Activated CD4-positive, alpha-beta memory T cell treated with anti-CD3 and anti-CD28 coated beads for 36 hours (primary cell): Measurements from ENCODE around the gene MVB12B. TPM values are rescaled to one million over a fixed set of nuclear protein-coding genes. Genes with fewer than 3 reads are reported as not detected.

Source experiments
- CTCF ChIA-PET: fragments of 350-600 bp; sonication (Branson Sonifier 250); formaldehyde crosslinking; loops from one replicate; lab custom pipeline; 2021; ENCODE audit warnings: antibody characterized with exemption, inconsistent platforms; lab: Charles Lee
- POLR2A ChIA-PET: fragments of 350-600 bp; sonication (Branson Sonifier 250); formaldehyde crosslinking; loops from one replicate; lab custom pipeline; 2021; ENCODE audit warnings: antibody characterized with exemption; lab: Charles Lee
- DNase-seq: peaks from one replicate; pipeline ENCODE4 v3.0.0-alpha.2; 2020
- H3K27ac Mint-ChIP-seq: one replicate; pipeline ENCODE4 v1.8.0; 2021; ENCODE audit warnings: mixed read lengths
- H3K27me3 Mint-ChIP-seq: one replicate; pipeline ENCODE4 v1.8.0; 2021; ENCODE audit warnings: mixed read lengths
- H3K36me3 Mint-ChIP-seq: one replicate; pipeline ENCODE4 v1.8.0; 2021; ENCODE audit warnings: mixed read lengths
- H3K4me1 Mint-ChIP-seq: one replicate; pipeline ENCODE4 v1.8.0; 2021; ENCODE audit warnings: low read depth, mixed read lengths
- H3K4me3 Mint-ChIP-seq: one replicate; pipeline ENCODE4 v1.8.0; 2021; ENCODE audit warnings: mild to moderate bottlenecking, mixed read lengths
- H3K9me3 Mint-ChIP-seq: one replicate; pipeline ENCODE4 v1.8.0; 2021; ENCODE audit warnings: mixed read lengths
- intact Hi-C: fragments of 100-400 bp; cut with micrococcal nuclease; formaldehyde crosslinking; loops from one replicate; pipeline ENCODE4 v1.15.1; 2023
- total RNA-seq, 2 experiments: library from RNA; stranded (reverse); gene quantifications; one replicate each; pipeline ENCODE4 v1.2.3, GENCODE V29; 2021

MVB12B gene
- total RNA-seq, 2 experiments from 2014 or later, result 1.1 to 1.4 TPM

- Mint-ChIP-seq H3K36me3 (no peaks in the 10 kb centered on the region), H3K4me3 (no peak overlapping the region), H3K27ac (no peak overlapping the region), H3K27me3 (peaks cover 15% of the 10 kb centered on the region), H3K4me1 (peaks cover 2% of the 10 kb centered on the region), H3K9me3 (no peaks in the 10 kb centered on the region)
- no peak for DNase-seq
- ChIA-PET POLR2A (no interaction called here), CTCF (interaction anchor here (1.1 to 12.5 kb wide), 3 partner anchors 15 to 52 kb away, joined by 4 to 111 read pairs (median 6); no protein-coding TSS in a partner anchor)
- intact Hi-C loops, result no loop called here
These were observed 179.2 kb downstream of the MVB12B start for GRCh38 chr9:126505697-126506346.

GRCh38 chr9:126506361-126507317 is 180.0 kb downstream of the MVB12B start:
- H3K27me3 Mint-ChIP-seq, result peaks cover 18% of the 10 kb centered on the region
- intact Hi-C loops, result no loop called here
- H3K9me3 Mint-ChIP-seq, result no peaks in the 10 kb centered on the region
- H3K27ac Mint-ChIP-seq, result no peak overlapping the region
- H3K4me3 Mint-ChIP-seq, result no peak overlapping the region
- CTCF ChIA-PET, result interaction anchor here (2.1 to 12.5 kb wide), 2 partner anchors 16 to 49 kb away, joined by 9 to 111 read pairs; no protein-coding TSS in a partner anchor
- POLR2A ChIA-PET, result no interaction called here
- no peak for DNase-seq
- no peaks in the 10 kb centered on the region for H3K36me3 Mint-ChIP-seq
- no peaks in the 10 kb centered on the region for H3K4me1 Mint-ChIP-seq

GRCh38 chr9:126507318-126508109 is 180.9 kb downstream of the MVB12B start:
- H3K9me3 Mint-ChIP-seq, result no peaks in the 10 kb centered on the region
- no peak for DNase-seq
- ChIA-PET CTCF (interaction anchor here (1.1 to 12.5 kb wide), 3 partner anchors 9 to 48 kb away, joined by 5 to 111 read pairs (median 9); no protein-coding TSS in a partner anchor), POLR2A (interaction anchor here (0.6 kb wide), 1 partner anchor 26 kb away, joined by 3 read pairs; no protein-coding TSS in a partner anchor)
- H3K36me3 Mint-ChIP-seq, result no peaks in the 10 kb centered on the region
- no peaks in the 10 kb centered on the region for H3K4me1 Mint-ChIP-seq
- no peak overlapping the region for H3K4me3 Mint-ChIP-seq
- H3K27me3 Mint-ChIP-seq, result peaks cover 23% of the 10 kb centered on the region
- intact Hi-C loops, result no loop called here
- no peak overlapping the region for H3K27ac Mint-ChIP-seq

GRCh38 chr9:126508171-126508591 is 181.6 kb downstream of the MVB12B start:
- ChIA-PET CTCF (interaction anchor here (1.1 to 12.5 kb wide), 3 partner anchors 9 to 48 kb away, joined by 5 to 111 read pairs (median 9); no protein-coding TSS in a partner anchor), POLR2A (interaction anchor here (0.6 kb wide), 1 partner anchor 25 kb away, joined by 3 read pairs; no protein-coding TSS in a partner anchor)
- H3K4me3 Mint-ChIP-seq, result no peak overlapping the region
- H3K36me3 Mint-ChIP-seq, result no peaks in the 10 kb centered on the region
- no peak for DNase-seq
- no peaks in the 10 kb centered on the region for H3K4me1 Mint-ChIP-seq
- intact Hi-C loops, result no loop called here
- no peak overlapping the region for H3K27ac Mint-ChIP-seq
- H3K9me3 Mint-ChIP-seq, result no peaks in the 10 kb centered on the region
- peaks cover 25% of the 10 kb centered on the region for H3K27me3 Mint-ChIP-seq

GRCh38 chr9:126508928-126509327 is 182.3 kb downstream of the MVB12B start:
- Mint-ChIP-seq H3K27me3 (peaks cover 32% of the 10 kb centered on the region), H3K27ac (no peak overlapping the region)

GRCh38 chr9:126509718-126510117 is 183.1 kb downstream of the MVB12B start:
- Mint-ChIP-seq H3K36me3 (no peaks in the 10 kb centered on the region), H3K4me3 (no peak overlapping the region), H3K4me1 (no peaks in the 10 kb centered on the region), H3K27me3 (peaks cover 33% of the 10 kb centered on the region), H3K27ac (no peak overlapping the region), H3K9me3 (no peaks in the 10 kb centered on the region)
- ChIA-PET CTCF (interaction anchor here (1.3 to 12.5 kb wide), 4 partner anchors 9 to 113 kb away, joined by 3 to 111 read pairs (median 16); no protein-coding TSS in a partner anchor), POLR2A (no interaction called here)
- DNase-seq, result no peak
- intact Hi-C loops, result loop anchor here (10.0 kb wide), 2 partner anchors 495 to 985 kb away; no protein-coding TSS in a partner anchor

More at GRCh38 chr9:126508928-126509327, 182.3 kb downstream of the MVB12B start:
- Mint-ChIP-seq H3K4me1 (no peaks in the 10 kb centered on the region), H3K36me3 (no peaks in the 10 kb centered on the region), H3K9me3 (no peaks in the 10 kb centered on the region), H3K4me3 (no peak overlapping the region)
- CTCF ChIA-PET, result interaction anchor here (1.1 to 12.5 kb wide), 2 partner anchors 10 to 47 kb away, joined by 5 to 111 read pairs; no protein-coding TSS in a partner anchor
- no peak for DNase-seq
- intact Hi-C loops, result no loop called here
- POLR2A ChIA-PET, result no interaction called here

GRCh38 chr9:126510564-126510963 is 183.9 kb downstream of the MVB12B start:
- Mint-ChIP-seq H3K36me3 (no peaks in the 10 kb centered on the region), H3K27ac (no peak overlapping the region), H3K9me3 (no peaks in the 10 kb centered on the region), H3K27me3 (peaks cover 41% of the 10 kb centered on the region), H3K4me1 (peaks cover 1% of the 10 kb centered on the region), H3K4me3 (no peak overlapping the region)
- ChIA-PET CTCF (interaction anchor here (0.9 to 12.5 kb wide), 6 partner anchors 9 to 114 kb away, joined by 3 to 111 read pairs (median 5); no protein-coding TSS in a partner anchor), POLR2A (interaction anchor here (0.9 kb wide), 1 partner anchor 44 kb away, joined by 3 read pairs; no protein-coding TSS in a partner anchor)
- no peak for DNase-seq
- intact Hi-C loops, result loop anchor here (10.0 kb wide), 2 partner anchors 494 to 986 kb away; no protein-coding TSS in a partner anchor

GRCh38 chr9:126511411-126511810 is 184.8 kb downstream of the MVB12B start:
- no peak overlapping the region for H3K4me3 Mint-ChIP-seq
- H3K27ac Mint-ChIP-seq, result no peak overlapping the region
- no peaks in the 10 kb centered on the region for H3K9me3 Mint-ChIP-seq
- POLR2A ChIA-PET, result interaction anchor here (0.9 kb wide), 1 partner anchor 43 kb away, joined by 3 read pairs; no protein-coding TSS in a partner anchor
- CTCF ChIA-PET, result interaction anchor here (0.7 to 12.5 kb wide), 7 partner anchors 10 to 52 kb away, joined by 3 to 111 read pairs (median 4); no protein-coding TSS in a partner anchor
- intact Hi-C loops, result loop anchor here (10.0 kb wide), 2 partner anchors 493 to 987 kb away; no protein-coding TSS in a partner anchor
- H3K27me3 Mint-ChIP-seq, result peaks cover 45% of the 10 kb centered on the region
- H3K36me3 Mint-ChIP-seq, result no peaks in the 10 kb centered on the region
- DNase-seq, result no peak
- H3K4me1 Mint-ChIP-seq, result peaks cover 3% of the 10 kb centered on the region

GRCh38 chr9:126513159-126514036 is 186.8 kb downstream of the MVB12B start:
- Mint-ChIP-seq H3K27me3 (peaks cover 57% of the 10 kb centered on the region), H3K27ac (no peak overlapping the region), H3K4me1 (peaks cover 23% of the 10 kb centered on the region), H3K9me3 (no peaks in the 10 kb centered on the region), H3K36me3 (no peaks in the 10 kb centered on the region), H3K4me3 (no peak overlapping the region)
- ChIA-PET CTCF (interaction anchor here (0.7 to 12.5 kb wide), 5 partner anchors 14 to 50 kb away, joined by 3 to 111 read pairs (median 5); no protein-coding TSS in a partner anchor), POLR2A (no interaction called here)
- intact Hi-C loops, result loop anchor here (10.0 kb wide), 2 partner anchors 491 to 989 kb away; no protein-coding TSS in a partner anchor
- no peak for DNase-seq
